H9 (cell line): Measurements from ENCODE around the gene STARD4. TPM values are rescaled to one million over a fixed set of nuclear protein-coding genes. Genes with fewer than 3 reads are reported as not detected.

Experiments
- DNase-seq: peaks from one replicate; pipeline ENCODE4 v3.0.0-alpha.2; 2017
- H2AFZ ChIP-seq: one replicate; pipeline ENCODE4 v1.6.1; 2013; ENCODE audit warnings: mild to moderate bottlenecking, low read length, control low read depth, moderate library complexity
- H2AK5ac ChIP-seq: 2 replicates; pipeline ENCODE4 v1.6.1; 2013; ENCODE audit warnings: low read length, control low read depth, mixed read lengths; ENCODE audit not compliant: insufficient read length
- H2BK120ac ChIP-seq: one replicate; pipeline ENCODE4 v1.6.1; 2013; ENCODE audit warnings: low read depth, mild to moderate bottlenecking, low read length, control low read depth, inconsistent platforms; ENCODE audit not compliant: poor library complexity, severe bottlenecking
- H2BK12ac ChIP-seq: 2 replicates; pipeline ENCODE4 v1.6.1; 2013; ENCODE audit warnings: low read length, control low read depth, mixed read lengths, low read depth; ENCODE audit not compliant: insufficient read length
- H2BK15ac ChIP-seq: 2 replicates; pipeline ENCODE4 v1.6.1; 2013; ENCODE audit warnings: low read depth, low read length, control low read depth
- H2BK20ac ChIP-seq: one replicate; pipeline ENCODE4 v1.6.1; 2013; ENCODE audit warnings: low read depth, mild to moderate bottlenecking, low read length, control low read depth, inconsistent platforms; ENCODE audit not compliant: poor library complexity, severe bottlenecking
- H2BK5ac ChIP-seq: 2 replicates; pipeline ENCODE4 v1.6.1; 2013; ENCODE audit warnings: low read length, control low read depth, mixed read lengths; ENCODE audit not compliant: insufficient read length
- H3K14ac ChIP-seq: 2 replicates; pipeline ENCODE4 v1.6.1; 2013; ENCODE audit warnings: low read length, control low read depth; ENCODE audit not compliant: insufficient read depth
- H3K18ac ChIP-seq: 2 replicates; pipeline ENCODE4 v1.6.1; 2013; ENCODE audit warnings: low read depth, mild to moderate bottlenecking, mixed read lengths, low read length, control low read depth; ENCODE audit not compliant: insufficient read length
- H3K23ac ChIP-seq: 2 replicates; pipeline ENCODE4 v1.6.1; 2013; ENCODE audit warnings: low read length, control low read depth, mixed read lengths, low read depth; ENCODE audit not compliant: insufficient read length
- H3K23me2 ChIP-seq: 2 replicates; pipeline ENCODE4 v1.6.1; 2013; ENCODE audit warnings: low read depth, mild to moderate bottlenecking, mixed read lengths, low read length, control low read depth; ENCODE audit not compliant: insufficient read length, poor library complexity, severe bottlenecking
- H3K27ac ChIP-seq: 2 replicates; pipeline ENCODE4 v1.5.1; 2013; ENCODE audit warnings: low read length, control low read depth, mixed read lengths, low read depth; ENCODE audit not compliant: insufficient read length
- H3K27me3 ChIP-seq: 2 replicates; pipeline ENCODE4 v1.6.1; 2013; ENCODE audit warnings: low read length, control low read depth, inconsistent platforms; ENCODE audit not compliant: insufficient read depth
- H3K4ac ChIP-seq: 2 replicates; pipeline ENCODE4 v1.6.1; 2013; ENCODE audit warnings: low read depth, mild to moderate bottlenecking, control low read depth, inconsistent platforms, low read length, moderate library complexity
- H3K4me1 ChIP-seq: 2 replicates; pipeline ENCODE4 v1.6.1; 2013; ENCODE audit warnings: low read length, control low read depth, inconsistent platforms; ENCODE audit not compliant: insufficient read depth
- H3K4me2 ChIP-seq: 2 replicates; pipeline ENCODE4 v1.6.1; 2013; ENCODE audit warnings: low read length, control low read depth, mixed read lengths; ENCODE audit not compliant: insufficient read length, insufficient read depth
- H3K56ac ChIP-seq: 2 replicates; pipeline ENCODE4 v1.6.1; 2013; ENCODE audit warnings: low read depth, mild to moderate bottlenecking, mixed read lengths, low read length, control low read depth; ENCODE audit not compliant: insufficient read length
- H3K79me1 ChIP-seq: 2 replicates; pipeline ENCODE4 v1.6.1; 2013; ENCODE audit warnings: low read depth, mild to moderate bottlenecking, moderate library complexity, low read length, control low read depth, inconsistent platforms; ENCODE audit not compliant: insufficient read depth, poor library complexity, severe bottlenecking
- H3K79me2 ChIP-seq: 2 replicates; pipeline ENCODE4 v1.6.1; 2013; ENCODE audit warnings: low read length, control low read depth, inconsistent platforms; ENCODE audit not compliant: insufficient read depth
- H3K9ac ChIP-seq: 2 replicates; pipeline ENCODE4 v1.6.1; 2013; ENCODE audit warnings: low read length, control low read depth, mixed read lengths; ENCODE audit not compliant: insufficient read length; ENCODE audit errors: extremely low read depth
- H3K9me3 ChIP-seq: one replicate; pipeline ENCODE4 v1.6.1; 2013; ENCODE audit warnings: low read depth, low read length, inconsistent platforms; ENCODE audit not compliant: control insufficient read depth
- H3T11ph ChIP-seq: one replicate; pipeline ENCODE4 v1.6.1; 2013; ENCODE audit warnings: mild to moderate bottlenecking, low read length, control low read depth, inconsistent platforms
- H4K20me1 ChIP-seq: one replicate; pipeline ENCODE4 v1.6.1; 2013; ENCODE audit not compliant: control insufficient read depth, insufficient read length, insufficient read depth
- H4K5ac ChIP-seq: 2 replicates; pipeline ENCODE4 v1.6.1; 2013; ENCODE audit warnings: low read depth, mild to moderate bottlenecking, mixed read lengths, low read length, control low read depth; ENCODE audit not compliant: insufficient read length
- H4K8ac ChIP-seq: replicated peaks from 2 replicates; pipeline ENCODE4 v1.6.1; 2013; ENCODE audit warnings: low read length, control low read depth, mixed read lengths, low read depth; ENCODE audit not compliant: insufficient read length
- H4K91ac ChIP-seq: 2 replicates; pipeline ENCODE4 v1.6.1; 2013; ENCODE audit warnings: low read depth, mild to moderate bottlenecking, moderate library complexity, mixed read lengths, low read length, control low read depth; ENCODE audit not compliant: insufficient read length
- H3K27ac Mint-ChIP-seq, 3 experiments: 2 replicates in 2 of 3; 3 replicates in 1 of 3; pipeline ENCODE4 v1.8.0; 2020 to 2021; ENCODE audit warnings: mixed read lengths in 3 of 3, mild to moderate bottlenecking in 1 of 3, moderate library complexity in 1 of 3
- H3K27me3 Mint-ChIP-seq: 2 replicates; pipeline ENCODE4 v1.8.0; 2021; ENCODE audit warnings: low read depth, mild to moderate bottlenecking, moderate library complexity, mixed read lengths
- H3K36me3 Mint-ChIP-seq, 3 experiments: 2 replicates in 2 of 3; 3 replicates in 1 of 3; pipeline ENCODE4 v1.8.0; 2020 to 2021; ENCODE audit warnings: low read depth in 3 of 3, mixed read lengths in 3 of 3; ENCODE audit not compliant: insufficient read depth in 1 of 3
- H3K4me1 Mint-ChIP-seq, 2 experiments: 2 replicates each; pipeline ENCODE4 v1.8.0; 2020; ENCODE audit warnings: mixed read lengths in 2 of 2
- H3K4me3 Mint-ChIP-seq, 2 experiments: 2 replicates in 1 of 2; 3 replicates in 1 of 2; pipeline ENCODE4 v1.8.0; 2020 to 2021; ENCODE audit warnings: mild to moderate bottlenecking in 2 of 2, mixed read lengths in 2 of 2, moderate library complexity in 1 of 2
- H3K9me3 Mint-ChIP-seq, 2 experiments: 2 replicates in 1 of 2; 3 replicates in 1 of 2; pipeline ENCODE4 v1.8.0; 2020; ENCODE audit warnings: mild to moderate bottlenecking in 2 of 2, mixed read lengths in 2 of 2, moderate library complexity in 1 of 2
- WGBS: extraction: QIAGEN DNeasy Blood & Tissue Kit; methylation state at CpG from one replicate; pipeline ENCODE4 v1.1.7; 2013; ENCODE audit warnings: missing lambda C conversion rate, low lambda C conversion rate, mixed read lengths; ENCODE audit not compliant: insufficient read length; ENCODE audit errors: extremely low coverage; 5-methylcytosine and 5-hydroxymethylcytosine counted together
- total RNA-seq: library from RNA; stranded (reverse); gene quantifications from 2 replicates; pipeline ENCODE4 v1.2.1, GENCODE V29; 2021
- TF ChIP-seq, protein P1 (sequence below): fragments of 200-600 bp; sonication (generic); conservative IDR thresholded peaks from 3 replicates; pipeline ENCODE4 v1.8.0; 2021; ENCODE audit warnings: antibody characterized with exemption, mild to moderate bottlenecking

Gene STARD4
- total RNA-seq, 1 experiment from 2014 or later = 28.7 TPM

DNA sequence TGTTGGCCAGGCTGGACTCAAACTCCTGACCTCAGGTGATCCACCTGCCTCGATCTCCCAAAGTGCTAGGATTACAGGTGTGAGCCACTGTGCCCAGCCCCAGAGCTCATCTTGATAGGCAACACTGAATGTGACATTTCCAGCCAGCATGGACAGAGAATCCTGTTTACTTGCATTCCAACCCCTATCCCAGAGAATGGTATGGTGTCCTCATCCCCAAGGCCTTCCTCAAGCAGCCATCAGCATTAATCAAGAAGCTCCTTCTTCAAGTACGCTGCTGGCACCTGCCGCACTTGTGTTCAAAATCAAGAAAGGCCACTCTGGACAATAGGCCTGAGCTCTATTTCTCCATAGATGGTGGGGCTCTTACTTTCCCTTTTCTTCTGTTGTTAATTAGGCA is 40.2 kb downstream of the STARD4 start:
- Histone ChIP-seq H3K23me2 (no peaks in the 10 kb centered on the region), H2AFZ (no peak overlapping the region), H3K9me3 (no peaks in the 10 kb centered on the region), H2AK5ac (no peak overlapping the region), H2BK5ac (no peak overlapping the region), H4K8ac (no peak overlapping the region), H3K14ac (no peak overlapping the region), H2BK15ac (no peak overlapping the region), H3K27ac (no peak overlapping the region), H3T11ph (no peak overlapping the region), H4K5ac (no peak overlapping the region), H3K4me1 (no peaks in the 10 kb centered on the region), H3K23ac (no peak overlapping the region), H4K91ac (no peak overlapping the region), H3K9ac (no peak overlapping the region), H4K20me1 (no peaks in the 10 kb centered on the region), H2BK120ac (no peak overlapping the region), H2BK12ac (no peak overlapping the region), H3K56ac (no peak overlapping the region), H3K79me1 (no peaks in the 10 kb centered on the region), H3K27me3 (no peaks in the 10 kb centered on the region), H3K18ac (no peak overlapping the region), H3K4ac (no peak overlapping the region), H3K4me2 (no peak overlapping the region), H2BK20ac (no peak overlapping the region), H3K79me2 (no peaks in the 10 kb centered on the region)
- no CpG with 5 or more reads among the region's 3 CpGs for WGBS
- Mint-ChIP-seq H3K9me3 (peaks cover 0 to 5% of the 10 kb centered on the region in 2 experiments; a peak in 2 of 5 replicates), H3K4me1 (no peaks in the 10 kb centered on the region), H3K4me3 (no peak overlapping the region), H3K27me3 (no peaks in the 10 kb centered on the region), H3K36me3 (peaks cover 0 to 8% (median 4%) of the 10 kb centered on the region in 3 experiments; a peak in 2 of 7 replicates), H3K27ac (no peak overlapping the region)
- DNase-seq = no peak
- TF ChIP-seq, protein P1, sequence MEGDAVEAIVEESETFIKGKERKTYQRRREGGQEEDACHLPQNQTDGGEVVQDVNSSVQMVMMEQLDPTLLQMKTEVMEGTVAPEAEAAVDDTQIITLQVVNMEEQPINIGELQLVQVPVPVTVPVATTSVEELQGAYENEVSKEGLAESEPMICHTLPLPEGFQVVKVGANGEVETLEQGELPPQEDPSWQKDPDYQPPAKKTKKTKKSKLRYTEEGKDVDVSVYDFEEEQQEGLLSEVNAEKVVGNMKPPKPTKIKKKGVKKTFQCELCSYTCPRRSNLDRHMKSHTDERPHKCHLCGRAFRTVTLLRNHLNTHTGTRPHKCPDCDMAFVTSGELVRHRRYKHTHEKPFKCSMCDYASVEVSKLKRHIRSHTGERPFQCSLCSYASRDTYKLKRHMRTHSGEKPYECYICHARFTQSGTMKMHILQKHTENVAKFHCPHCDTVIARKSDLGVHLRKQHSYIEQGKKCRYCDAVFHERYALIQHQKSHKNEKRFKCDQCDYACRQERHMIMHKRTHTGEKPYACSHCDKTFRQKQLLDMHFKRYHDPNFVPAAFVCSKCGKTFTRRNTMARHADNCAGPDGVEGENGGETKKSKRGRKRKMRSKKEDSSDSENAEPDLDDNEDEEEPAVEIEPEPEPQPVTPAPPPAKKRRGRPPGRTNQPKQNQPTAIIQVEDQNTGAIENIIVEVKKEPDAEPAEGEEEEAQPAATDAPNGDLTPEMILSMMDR = no peak
